Fibroblast of skin of left quadriceps (primary cell): Measurements from ENCODE around the gene PPP2R3B.
"Not testable (repeated sequence)": the region's sequence is repeated elsewhere in the genome, so short reads cannot be mapped to it uniquely, and the experiment has no call there.

Source experiments
- DNase-seq, 2 experiments: peaks; one replicate each; pipeline ENCODE4 v3.0.0-alpha.2; 2013; ENCODE audit warnings: low read depth in 2 of 2

The PPP2R3B gene

DNA sequence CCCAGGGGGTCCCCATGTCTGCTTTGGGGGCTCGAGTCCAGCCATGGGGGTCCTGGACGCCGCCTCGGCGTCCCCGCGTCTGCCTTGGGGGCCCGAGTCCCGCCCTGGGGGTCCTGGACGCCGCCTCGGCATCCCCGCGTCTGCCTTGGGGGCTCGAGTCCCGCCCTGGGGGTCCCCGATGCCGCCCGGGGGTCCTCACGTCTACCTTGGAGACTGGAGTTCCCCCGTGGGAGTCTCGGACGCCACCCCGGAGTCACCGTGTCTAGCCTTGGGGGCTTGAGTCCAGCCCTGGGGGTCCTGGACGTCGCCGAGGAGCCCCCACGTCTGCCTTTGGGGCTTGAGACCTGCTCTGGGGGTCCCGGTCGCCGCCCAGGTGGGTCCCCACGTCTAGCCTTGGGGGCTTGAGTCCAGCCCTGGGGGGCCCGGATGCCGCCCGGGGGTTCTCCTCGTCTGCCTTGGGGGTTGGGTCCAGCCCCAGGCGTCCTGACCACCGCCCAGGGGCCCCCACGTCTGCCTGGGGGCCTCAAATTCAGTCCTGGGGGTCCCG is 67.1 kb downstream of the PPP2R3B start:
- no peak for DNase-seq

DNA sequence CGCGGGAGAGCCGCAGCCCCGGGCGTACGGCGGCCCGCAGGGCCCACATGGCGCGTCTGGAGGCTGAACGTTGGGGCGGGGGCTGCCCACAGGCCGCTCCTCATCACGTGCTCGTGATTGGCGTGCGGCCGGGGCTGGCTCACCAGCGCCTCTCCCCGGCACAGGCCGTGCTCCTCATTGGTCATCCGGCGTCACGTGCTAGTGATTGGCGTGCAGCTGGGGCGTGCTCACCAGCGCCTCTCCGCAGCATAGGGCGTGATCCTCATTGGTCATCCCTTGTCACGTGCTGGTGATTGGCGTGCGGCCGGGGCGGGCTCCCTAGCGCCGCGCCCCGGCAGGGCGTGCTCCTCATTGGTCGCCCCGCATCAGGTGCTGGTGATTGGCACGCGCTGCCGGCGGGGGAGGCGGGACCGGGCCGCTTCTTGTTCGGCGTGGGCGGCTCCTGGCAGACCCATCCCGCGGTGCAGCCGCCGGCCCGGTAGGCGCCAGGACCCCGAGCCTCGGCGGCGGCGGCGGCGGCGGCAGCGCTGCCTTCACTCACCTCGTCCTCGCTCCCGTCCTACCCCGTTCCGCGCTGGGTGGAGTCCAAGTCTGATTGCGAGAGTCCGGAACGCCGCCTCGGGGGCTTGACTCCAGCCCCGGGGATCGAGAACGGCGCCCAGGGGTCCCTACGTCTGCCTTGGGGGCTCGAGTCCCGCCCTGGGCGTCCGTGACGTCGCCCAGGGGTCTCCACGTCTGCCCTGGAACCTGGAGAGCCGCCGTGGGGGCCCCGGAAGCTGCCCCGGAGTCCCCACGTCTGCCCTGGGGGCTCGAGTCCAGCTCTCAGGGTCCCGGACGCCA is 67.7 kb downstream of the PPP2R3B start, which contains the start of gene GTPBP6:
Gene GTPBP6, minus strand, starts transcription at position 58 of the 840 bp plus-strand sequence. Its CDS starts 9 bp downstream, at position 49.
- DNase-seq, result peak; percentile 99 to 100

DNA sequence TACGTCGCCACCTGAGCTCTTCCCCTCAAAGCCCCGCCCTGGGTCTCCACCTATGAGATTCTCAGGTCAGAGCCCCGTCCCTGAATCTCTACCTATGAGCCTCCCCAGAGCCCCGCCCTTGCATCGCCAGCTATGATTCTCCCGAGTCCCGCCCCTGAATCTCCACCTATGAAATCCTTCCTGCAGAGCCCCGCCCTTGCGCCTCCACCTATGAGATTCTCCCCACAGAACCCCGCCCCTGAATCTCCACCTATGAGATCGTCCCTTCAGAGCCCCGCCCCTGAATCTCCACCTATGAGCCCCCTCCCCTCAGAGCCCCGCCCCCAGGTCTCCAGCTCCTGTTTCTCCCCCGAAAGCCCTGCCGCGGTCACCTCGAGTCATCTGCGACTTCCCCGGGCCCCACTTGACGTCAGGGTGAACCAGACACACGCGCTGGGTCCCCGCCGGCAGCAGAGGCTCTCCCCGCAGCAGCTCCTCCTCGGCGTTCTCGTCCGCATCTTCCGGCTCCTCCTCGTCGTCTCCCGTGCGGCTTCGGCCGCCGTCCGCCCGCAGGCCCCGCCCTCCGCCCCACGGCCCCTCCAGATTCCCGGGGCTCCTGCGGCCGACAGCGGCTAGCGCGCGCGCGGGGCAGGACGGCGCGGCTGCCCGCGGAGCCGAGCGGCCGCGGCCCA is 68.5 kb downstream of the PPP2R3B start:
- DNase-seq, result peak; percentile 97

DNA sequence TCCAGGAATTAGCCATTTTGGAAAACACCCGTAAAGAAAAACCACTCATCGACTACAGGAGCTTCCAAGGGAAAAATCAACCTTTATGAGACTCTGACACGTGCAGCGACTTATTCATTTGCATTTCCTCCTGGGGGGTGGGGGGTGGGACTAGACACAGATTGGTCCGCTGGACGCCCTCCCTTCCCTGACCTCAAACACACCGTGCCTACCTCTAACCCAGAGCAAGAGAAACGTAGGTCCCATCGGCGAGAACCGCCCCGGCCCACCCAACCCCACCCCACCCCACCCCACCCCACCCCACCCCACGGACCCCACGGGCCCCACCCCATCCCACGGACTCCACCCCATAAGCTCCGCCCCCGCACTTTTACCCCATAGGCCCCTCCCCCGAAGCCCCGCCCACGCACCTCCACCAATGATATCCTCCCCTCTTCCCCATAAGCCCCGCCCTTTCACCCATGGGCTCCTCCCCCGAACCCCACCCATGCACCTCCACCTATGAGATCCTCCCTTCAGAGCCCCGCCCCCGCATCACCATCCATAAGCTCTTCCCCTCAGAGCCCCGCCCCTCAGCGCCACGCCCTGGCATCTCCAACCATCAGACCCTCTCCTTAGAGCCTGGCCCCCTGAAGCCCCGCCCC is 69.2 kb downstream of the PPP2R3B start:
- no peak for DNase-seq

DNA sequence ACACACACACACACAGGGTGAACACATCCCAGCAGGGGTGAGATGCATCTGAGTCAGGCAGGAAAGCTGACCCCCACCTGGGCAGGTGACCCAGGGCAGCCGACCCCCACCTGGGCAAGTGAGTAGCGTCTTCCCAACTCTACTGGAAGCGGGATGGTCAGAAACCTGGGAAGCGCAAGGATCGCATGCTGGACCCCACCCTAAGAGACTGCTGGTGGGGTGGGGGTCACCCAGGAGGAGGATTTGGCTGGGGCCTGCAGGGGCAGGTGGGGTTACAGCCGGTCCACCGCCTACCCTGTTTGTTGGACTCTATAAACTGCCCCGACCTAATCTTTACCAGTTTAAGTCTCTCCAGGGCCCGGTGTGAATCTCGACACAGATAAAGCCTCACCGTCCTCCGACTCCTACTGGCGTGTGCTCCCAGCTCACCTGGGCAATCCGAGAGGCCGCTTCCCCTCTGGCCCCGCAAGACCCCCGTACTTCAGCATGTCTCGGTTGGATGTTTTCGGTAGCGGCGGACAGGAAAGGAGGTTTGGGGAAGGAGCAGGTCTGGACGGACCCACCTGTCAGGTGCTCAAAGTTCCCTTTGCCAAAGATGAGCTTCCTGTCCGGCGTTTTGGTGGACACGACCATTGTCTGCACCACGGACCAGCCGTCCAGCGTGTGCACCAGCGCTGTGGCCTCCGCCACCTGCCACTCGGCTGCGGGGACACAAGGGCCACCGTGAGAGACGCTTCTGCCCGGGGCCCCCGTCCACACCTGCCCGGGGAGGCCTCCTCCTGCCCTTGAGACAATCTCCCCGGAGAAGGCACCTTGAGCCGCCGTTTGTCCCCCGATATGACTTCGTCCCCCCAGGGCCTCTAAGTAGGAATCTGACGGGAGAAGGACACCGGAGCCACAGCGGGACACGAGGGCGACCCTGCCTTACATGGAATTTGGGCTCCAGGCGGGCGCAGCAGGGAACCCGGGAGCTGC is 70.1 kb downstream of the PPP2R3B start:
- DNase-seq, result no peak

DNA sequence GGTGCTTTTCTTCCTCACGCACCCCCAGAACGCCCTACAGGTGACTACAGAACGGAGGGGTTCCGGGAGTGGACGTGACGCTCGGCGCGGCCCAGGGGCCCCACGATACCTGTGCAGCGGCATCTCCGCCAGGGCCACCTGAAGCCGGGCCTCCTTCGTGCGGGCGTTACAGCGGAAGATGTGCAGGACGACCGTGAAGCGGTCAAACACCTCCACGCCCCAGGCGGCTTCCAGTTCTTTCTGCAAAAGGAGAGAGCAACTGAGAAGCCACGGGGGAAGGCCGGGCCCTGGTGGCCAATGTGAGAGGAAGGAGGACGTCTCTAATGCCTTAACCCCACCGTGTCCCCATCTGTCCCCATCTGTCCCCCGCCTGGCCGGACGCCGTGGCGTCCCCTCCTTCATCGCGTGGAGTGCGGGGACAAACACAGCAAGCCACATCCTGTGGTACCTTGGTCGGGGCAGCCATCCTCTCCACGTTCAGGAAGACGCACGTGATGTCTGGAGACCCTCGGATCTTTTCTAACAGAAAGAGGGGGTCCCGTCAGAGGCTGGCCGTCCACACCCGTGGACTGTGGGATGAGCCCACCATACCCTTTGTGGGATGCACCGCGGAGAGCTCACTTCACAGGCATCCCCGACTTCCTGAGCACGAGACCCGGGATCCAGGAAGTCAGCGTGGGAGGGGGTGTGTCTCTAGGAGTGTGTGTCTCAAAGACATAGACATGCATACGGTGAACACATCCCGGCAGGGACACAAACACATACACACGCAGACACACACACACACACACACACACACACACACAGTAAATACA is 71.7 kb downstream of the PPP2R3B start:
- no peak for DNase-seq

DNA sequence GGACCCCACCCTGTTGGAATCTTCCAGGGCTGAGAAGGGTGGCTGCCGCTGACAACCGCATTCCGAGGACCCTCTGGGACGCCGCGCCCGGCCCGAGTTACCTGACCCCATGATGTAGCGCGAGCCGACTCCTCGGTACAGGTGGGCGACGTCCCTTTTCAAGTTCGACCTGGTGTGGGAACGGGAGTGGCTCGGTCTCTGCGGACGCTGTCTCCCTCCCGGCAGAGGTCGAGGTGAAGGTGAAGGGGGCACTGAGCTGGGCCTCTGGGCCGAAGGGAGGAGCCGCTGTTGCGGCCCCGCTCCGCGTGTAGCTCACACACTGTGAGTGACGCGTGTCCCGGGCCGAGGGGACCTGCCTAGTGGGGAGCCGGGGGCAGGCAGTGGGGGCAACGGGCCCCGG is 72.7 kb downstream of the PPP2R3B start:
- DNase-seq, result no peak

DNA sequence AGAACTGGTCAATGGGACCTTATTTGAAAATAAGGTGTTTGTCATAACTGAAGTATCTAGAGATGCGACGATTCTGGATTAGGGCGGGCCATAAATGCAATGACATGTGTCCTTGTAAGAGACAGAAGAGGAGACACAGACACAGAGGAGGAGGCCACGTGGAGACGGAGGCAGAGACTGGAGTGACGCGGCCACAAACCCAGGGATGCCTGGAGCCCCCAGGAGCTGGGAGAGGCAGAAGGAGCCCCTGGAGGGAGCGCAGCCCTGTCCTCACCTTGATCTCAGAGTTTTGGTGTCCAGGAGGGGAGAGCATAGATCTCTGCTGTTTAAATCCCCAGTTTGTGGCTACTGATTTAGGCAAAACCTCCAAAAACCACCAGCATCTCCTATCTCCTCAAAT is 73.2 kb downstream of the PPP2R3B start:
- no peak for DNase-seq

DNA sequence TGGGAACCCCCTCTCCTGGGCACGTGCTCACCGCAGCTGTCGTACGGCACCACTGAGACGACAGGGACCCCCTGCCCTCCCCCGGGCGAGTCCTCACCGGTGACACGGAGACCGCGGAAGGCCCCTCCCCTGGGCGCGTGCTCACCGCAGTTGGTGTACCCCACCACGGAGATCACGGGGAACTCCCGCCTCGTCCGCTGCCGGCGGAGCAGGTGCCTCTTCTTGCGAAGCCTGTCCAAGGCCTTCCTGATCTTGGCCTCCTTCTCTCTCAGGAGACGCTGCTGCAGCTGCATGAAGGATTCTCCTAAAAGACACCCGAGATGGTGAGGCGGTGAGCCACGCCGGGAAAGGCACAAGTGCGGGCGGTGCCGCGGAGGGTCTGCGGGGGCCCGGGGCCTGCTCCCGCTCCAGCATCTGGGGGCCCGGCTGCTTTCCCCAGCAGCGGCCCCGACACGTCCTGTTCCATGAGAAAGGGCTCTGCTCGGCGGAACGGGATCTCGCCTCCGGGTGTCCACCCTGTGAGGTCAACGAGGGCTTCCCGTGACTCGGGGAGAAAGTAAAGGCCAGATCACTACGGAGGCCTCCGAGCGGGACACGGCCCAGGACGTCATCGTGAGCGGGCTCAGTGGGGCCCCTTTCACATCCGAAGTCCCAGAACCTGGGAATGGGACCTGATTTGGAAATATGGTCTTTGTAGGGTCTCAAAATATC is 73.9 kb downstream of the PPP2R3B start:
- DNase-seq, result no peak

DNA sequence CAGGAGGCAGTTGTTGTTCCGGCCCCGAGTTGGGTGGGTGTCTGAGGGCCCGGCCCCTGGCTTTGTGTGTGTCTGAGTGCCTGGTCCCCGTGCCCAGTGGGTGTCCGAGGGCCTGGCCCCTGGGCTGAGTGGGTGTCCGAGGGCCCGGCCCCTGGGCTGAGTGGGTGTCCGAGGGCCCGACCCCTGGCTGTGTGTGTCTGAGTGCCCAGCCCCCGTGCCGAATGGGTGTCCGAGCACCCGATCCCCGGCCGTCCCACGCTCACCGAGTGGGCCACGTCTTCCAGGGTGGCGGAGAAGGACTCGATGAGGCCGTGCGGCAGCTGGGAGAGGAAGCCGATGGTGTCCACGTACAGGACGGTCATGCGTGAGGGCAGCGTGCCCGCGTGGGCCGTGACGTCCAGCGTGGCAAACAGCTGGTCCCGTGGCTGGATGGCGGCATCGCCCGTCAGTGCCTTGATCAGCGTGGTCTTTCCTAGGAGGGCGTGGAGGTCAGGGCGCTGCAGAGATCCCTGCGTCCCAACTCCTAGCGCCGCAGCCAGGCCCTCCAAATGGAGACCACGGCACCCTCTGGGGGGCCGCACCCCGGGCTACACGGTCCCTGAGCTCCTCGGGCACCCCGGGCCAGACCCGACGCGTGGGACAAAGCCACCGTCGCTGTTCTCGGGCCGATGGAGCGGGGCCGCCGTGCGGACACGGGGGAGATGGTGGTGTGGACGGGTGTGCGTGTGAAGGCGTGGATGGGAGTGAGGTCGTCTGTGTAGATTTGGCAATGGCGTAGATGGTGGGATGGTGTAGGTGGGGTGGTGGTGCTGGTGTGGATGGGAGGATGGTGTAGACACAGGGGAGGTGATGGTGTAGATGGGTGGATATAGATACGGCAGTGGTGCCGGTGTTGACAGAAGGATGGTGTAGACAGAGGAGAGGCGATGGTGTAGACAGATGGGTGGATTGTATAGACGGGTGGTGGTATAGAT is 75.3 kb downstream of the PPP2R3B start:
- DNase-seq, result no peak

DNA sequence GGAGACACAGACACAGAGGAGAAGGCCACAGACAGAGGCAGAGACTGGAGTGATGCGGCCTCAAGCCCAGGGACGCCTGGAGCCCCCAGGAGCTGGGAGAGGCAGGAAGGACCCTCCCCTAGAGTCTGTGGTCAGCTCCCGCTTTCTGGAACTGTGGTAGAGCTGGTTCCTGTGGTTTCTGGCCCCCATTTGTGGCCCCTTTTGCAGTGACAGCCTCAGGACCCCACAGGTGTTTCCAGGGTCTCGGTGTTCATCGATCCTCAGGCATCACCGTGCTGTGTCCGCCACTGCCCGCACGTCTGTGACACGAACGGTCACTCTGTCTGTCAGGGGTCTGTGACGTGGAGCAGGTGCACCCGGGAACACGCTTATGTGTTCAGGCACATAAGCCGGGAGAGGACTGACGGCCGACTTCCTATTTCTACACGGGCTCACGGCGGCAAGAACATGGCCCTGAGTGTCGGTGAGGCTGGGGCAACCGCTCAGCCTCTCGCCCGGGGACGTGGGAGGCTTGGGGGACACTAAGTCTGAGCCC is 76.0 kb downstream of the PPP2R3B start:
- DNase-seq, result no peak

DNA sequence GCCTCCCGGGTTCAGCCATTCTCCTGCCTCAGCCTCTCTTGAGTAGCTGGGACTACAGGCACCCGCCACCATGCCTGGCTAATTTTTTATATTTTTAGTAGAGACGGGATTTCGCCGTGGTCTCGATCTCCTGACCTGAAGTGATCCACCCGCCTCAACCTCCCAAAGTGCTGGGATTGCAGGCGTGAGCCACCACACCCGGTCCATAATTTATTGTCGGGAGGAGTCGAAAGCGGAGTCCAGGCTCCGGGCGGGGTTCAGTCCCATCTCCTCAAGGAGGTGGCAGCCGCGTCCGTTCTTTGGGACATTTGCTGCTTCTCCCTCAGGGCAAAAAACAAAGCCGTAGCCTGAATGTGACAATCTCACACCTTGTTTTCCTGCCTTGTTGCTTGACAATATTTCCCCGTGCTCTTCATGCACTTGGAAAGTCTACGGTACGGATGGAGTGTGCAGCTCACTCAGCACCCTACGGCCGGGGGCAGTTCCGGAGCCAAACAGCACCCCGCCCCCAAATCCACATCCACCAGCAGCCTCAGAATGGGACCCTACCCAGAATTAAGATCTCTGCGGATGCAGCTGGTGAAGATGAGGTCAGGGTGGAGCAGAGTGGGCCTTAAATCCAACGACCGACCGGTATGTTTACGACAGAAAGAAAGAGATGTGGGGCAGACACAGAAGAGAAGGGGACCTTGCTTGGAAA is 77.7 kb downstream of the PPP2R3B start:
- no peak for DNase-seq

DNA sequence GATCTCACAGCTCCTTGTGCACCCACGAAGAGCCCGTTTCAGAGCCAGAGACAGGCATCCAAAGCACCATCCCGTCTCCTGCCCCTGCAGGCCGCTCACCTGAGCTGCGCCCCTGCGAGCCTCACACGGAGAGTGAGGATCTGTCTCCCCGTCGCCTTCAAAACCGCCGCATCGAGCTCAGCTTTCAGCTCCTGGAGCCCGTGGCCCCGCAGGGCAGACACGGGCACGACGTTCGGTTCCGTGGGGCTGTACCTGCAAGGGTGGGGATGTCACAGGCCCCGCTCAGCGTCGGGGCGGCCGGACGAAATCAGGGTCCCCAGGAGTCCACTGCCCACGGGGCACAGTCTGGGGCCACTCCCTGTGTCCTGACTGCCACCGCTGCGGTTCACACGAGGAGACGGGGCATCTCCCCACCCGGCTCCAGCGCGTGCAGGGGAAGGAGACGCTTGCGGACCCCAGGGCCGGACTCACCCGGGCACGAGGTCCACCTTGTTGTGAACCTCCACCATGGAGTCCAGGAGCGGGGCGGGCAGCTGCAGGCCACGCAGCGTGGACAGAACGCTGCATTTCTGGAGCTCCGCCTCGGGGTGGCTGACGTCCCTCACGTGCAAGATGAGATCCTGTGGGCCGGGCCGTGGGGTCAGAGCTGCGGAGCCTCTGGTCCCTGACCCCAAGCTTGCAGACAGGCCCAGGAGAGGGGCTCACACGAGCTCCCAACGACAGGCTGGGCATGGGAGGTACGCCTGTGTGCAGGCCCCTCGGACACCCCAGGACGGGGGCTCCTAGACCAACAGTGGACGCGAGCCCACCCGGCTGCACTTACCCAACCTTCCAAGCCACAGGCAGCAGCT is 79.2 kb downstream of the PPP2R3B start:
- DNase-seq, result no peak

DNA sequence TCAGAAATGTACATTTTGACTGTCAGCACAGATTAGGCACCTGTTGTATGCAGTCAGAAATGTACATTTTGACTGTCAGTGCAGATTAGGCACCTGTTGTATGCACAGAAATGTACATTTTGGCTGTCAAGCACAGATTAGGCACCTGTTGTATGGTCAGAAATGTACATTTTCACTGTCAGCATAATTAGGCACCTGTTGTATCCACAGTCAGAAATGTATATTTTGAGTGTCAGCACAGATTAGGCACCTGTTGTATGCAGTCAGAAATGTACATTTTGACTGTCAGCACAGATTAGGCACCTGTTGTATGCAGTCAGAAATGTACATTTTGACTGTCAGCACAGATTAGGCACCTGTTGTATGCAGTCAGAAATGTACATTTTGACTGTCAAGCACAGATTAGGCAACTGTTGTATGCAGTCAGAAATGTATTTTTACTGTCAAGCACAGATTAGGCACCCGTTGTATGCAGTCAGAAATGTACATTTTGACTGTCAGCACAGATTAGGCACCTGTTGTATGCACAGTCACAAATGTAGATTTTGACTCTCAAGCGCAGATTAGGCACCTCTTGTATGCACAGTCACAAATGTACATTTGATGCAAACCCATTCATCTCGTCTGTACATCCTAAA is 80.0 kb downstream of the PPP2R3B start:
- not testable (repeated sequence) for DNase-seq

DNA sequence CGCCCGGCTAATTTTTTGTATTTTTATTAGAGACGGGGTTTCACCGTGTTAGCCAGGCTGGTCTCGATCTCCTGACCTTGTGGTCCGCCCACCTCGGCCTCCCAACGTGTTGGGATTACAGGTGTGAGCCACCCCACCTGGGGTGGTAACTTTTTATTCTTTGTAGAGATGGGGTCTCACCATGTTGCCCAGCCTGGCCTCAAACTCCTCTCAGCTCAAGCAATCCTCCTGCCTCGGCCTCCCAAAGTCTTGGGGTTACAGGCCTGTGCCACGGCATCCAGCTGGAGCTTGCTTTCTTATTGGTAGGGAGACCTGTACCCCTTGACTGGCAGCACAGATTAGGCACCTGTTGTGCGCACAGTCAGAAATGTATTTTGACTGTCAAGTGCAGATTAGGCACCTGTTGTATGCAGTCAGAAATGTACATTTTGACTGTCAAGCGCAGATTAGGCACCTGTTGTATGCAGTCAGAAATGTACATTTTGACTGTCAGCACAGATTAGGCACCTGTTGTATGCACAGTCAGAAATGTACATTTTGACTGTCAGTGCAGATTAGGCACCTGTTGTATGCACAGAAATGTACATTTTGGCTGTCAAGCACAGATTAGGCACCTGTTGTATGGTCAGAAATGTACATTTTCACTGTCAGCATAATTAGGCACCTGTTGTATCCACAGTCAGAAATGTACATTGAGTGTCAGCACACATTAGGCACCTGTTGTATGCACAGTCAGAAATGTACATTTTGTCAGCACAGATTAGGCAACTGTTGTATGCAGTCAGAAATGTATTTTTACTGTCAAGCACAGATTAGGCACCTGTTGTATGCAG is 80.7 kb downstream of the PPP2R3B start:
- not testable (repeated sequence) for DNase-seq
